Activated naive CD4-positive, alpha-beta T cell treated with anti-CD3 and anti-CD28 coated beads, Interleukin-2, amount 10 ng/mL, durations not matched to agents 7 days and 5 days (primary cell): Measurements from ENCODE around the gene CELA3A.
"Not testable (repeated sequence)": the region's sequence is repeated elsewhere in the genome, so short reads cannot be mapped to it uniquely, and the experiment has no call there.

Experiments used
- CTCF ChIA-PET: fragments of 350-600 bp; sonication (Branson Sonifier 250); formaldehyde crosslinking; loops from one replicate; lab custom pipeline; 2021; ENCODE audit warnings: antibody characterized with exemption; lab: Charles Lee
- DNase-seq: peaks from one replicate; pipeline ENCODE4 v3.0.0-alpha.2; 2020
- H3K27ac Mint-ChIP-seq: one replicate; pipeline ENCODE4 v1.8.0; 2021; ENCODE audit warnings: mild to moderate bottlenecking, moderate library complexity, mixed read lengths
- H3K27me3 Mint-ChIP-seq: one replicate; pipeline ENCODE4 v1.8.0; 2021; ENCODE audit warnings: mild to moderate bottlenecking, mixed read lengths
- H3K36me3 Mint-ChIP-seq: one replicate; pipeline ENCODE4 v1.8.0; 2021; ENCODE audit warnings: mixed read lengths
- H3K4me1 Mint-ChIP-seq: one replicate; pipeline ENCODE4 v1.8.0; 2021; ENCODE audit warnings: mixed read lengths
- H3K4me3 Mint-ChIP-seq: one replicate; pipeline ENCODE4 v1.8.0; 2021; ENCODE audit warnings: mild to moderate bottlenecking, moderate library complexity, mixed read lengths
- H3K9me3 Mint-ChIP-seq: one replicate; pipeline ENCODE4 v1.8.0; 2021; ENCODE audit warnings: mixed read lengths

Gene CELA3A

GRCh38 chr1:22018583-22019559, 17.4 kb downstream of the CELA3A start:
- Mint-ChIP-seq H3K27ac (peak overlapping the region; percentile 83), H3K4me3 (no peak overlapping the region), H3K36me3 (no peaks in the 10 kb centered on the region), H3K9me3 (no peaks in the 10 kb centered on the region), H3K27me3 (peaks cover 20% of the 10 kb centered on the region), H3K4me1 (peaks cover 36% of the 10 kb centered on the region)
- peak; percentile 72 for DNase-seq
- CTCF ChIA-PET = interaction anchor here (0.7 kb wide), 1 partner anchor 96 kb away, joined by 3 read pairs; no protein-coding TSS in a partner anchor

DNA sequence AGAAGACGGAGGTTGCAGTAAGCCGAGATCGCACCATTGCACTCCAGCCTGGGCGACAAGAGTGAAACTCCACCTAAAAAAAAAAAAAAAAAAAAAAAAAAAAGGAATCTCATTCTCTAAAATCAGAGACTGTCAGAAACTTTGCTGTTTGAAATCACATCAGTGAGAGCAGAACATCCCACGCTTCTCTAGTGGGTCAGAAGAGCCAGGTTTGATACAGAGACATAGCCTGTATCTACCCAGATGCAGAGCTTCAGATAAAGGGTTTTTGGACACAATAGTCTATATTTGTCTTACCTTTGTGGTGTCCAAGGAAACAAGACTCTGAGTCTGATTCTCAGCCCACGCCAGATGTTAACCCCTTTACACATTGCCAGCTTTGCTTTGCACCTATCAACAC, 19.6 kb downstream of the CELA3A start:
- Mint-ChIP-seq H3K4me1 (peaks cover 50% of the 10 kb centered on the region), H3K9me3 (no peaks in the 10 kb centered on the region), H3K36me3 (peaks cover 3% of the 10 kb centered on the region), H3K27me3 (peaks cover 9% of the 10 kb centered on the region), H3K4me3 (no peak overlapping the region), H3K27ac (no peak overlapping the region)
- DNase-seq = no peak
- CTCF ChIA-PET = no interaction called here

GRCh38 chr1:22024485-22025367, 23.3 kb downstream of the CELA3A start:
- peak; percentile 87 for DNase-seq
- Mint-ChIP-seq H3K4me3 (peak overlapping the region; percentile 88), H3K36me3 (peaks cover 14% of the 10 kb centered on the region), H3K9me3 (no peaks in the 10 kb centered on the region), H3K27ac (peak overlapping the region; percentile 97), H3K27me3 (no peaks in the 10 kb centered on the region), H3K4me1 (peaks cover 67% of the 10 kb centered on the region)
- CTCF ChIA-PET = interaction anchor here (0.5 to 3.2 kb wide), 12 partner anchors 9 to 286 kb away, joined by 3 to 22 read pairs (median 4); partner anchors contain the start of gene CDC42

- H3K36me3 Mint-ChIP-seq = peaks cover 18% of the 10 kb centered on the region
- H3K4me1 Mint-ChIP-seq = peaks cover 72% of the 10 kb centered on the region
- no peaks in the 10 kb centered on the region for H3K27me3 Mint-ChIP-seq
- peak; percentile 94 for DNase-seq
- CTCF ChIA-PET = interaction anchor here (0.5 to 3.2 kb wide), 9 partner anchors 12 to 287 kb away, joined by 3 to 22 read pairs (median 6); partner anchors contain the start of gene CDC42
- H3K4me3 Mint-ChIP-seq = peak overlapping the region; percentile 88
- H3K9me3 Mint-ChIP-seq = no peaks in the 10 kb centered on the region
- H3K27ac Mint-ChIP-seq = peak overlapping the region; percentile 97
Observed at GRCh38 chr1:22025368-22026155, 24.1 kb downstream of the CELA3A start.

DNA sequence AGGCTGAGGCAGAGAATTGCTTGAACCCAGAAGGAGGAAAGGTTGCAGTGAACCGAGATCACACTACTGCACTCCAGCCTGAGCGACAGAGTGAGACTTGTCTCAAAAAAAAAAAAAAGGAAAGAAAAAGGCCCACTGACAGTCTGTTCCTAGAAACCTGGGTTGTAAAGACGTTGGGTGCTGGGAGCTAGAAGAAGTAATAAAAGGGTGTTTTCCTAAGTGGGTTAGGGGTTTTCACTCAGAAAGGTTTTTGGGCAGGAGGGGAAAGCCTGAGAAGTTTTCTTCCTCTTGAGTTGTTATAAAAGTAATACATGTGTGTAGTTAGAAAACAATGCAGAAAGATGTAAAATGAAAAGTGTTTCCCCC, 25.4 kb downstream of the CELA3A start:
- H3K27ac Mint-ChIP-seq = peak overlapping the region; percentile 97
- peaks cover 79% of the 10 kb centered on the region for H3K4me1 Mint-ChIP-seq
- CTCF ChIA-PET = no interaction called here
- no peaks in the 10 kb centered on the region for H3K9me3 Mint-ChIP-seq
- no peak for DNase-seq
- H3K36me3 Mint-ChIP-seq = peaks cover 22% of the 10 kb centered on the region
- no peaks in the 10 kb centered on the region for H3K27me3 Mint-ChIP-seq
- peak overlapping the region; percentile 88 for H3K4me3 Mint-ChIP-seq

GRCh38 chr1:22030057-22030456, 28.6 kb downstream of the CELA3A start:
- CTCF ChIA-PET = interaction anchor here (1.2 to 1.4 kb wide), 2 partner anchors 10 to 23 kb away, joined by 3 read pairs; no protein-coding TSS in a partner anchor
- H3K36me3 Mint-ChIP-seq = peaks cover 22% of the 10 kb centered on the region
- H3K27me3 Mint-ChIP-seq = no peaks in the 10 kb centered on the region
- H3K9me3 Mint-ChIP-seq = no peaks in the 10 kb centered on the region
- no peak for DNase-seq
- H3K27ac Mint-ChIP-seq = no peak overlapping the region
- H3K4me1 Mint-ChIP-seq = peaks cover 72% of the 10 kb centered on the region
- H3K4me3 Mint-ChIP-seq = no peak overlapping the region

- H3K4me1 Mint-ChIP-seq = peaks cover 73% of the 10 kb centered on the region
- no peaks in the 10 kb centered on the region for H3K27me3 Mint-ChIP-seq
- peak overlapping the region; percentile 90 for H3K27ac Mint-ChIP-seq
- H3K9me3 Mint-ChIP-seq = no peaks in the 10 kb centered on the region
- no peak for DNase-seq
- CTCF ChIA-PET = interaction anchor here (1.2 to 1.8 kb wide), 2 partner anchors 8 to 23 kb away, joined by 3 to 6 read pairs; no protein-coding TSS in a partner anchor
- peaks cover 22% of the 10 kb centered on the region for H3K36me3 Mint-ChIP-seq
- no peak overlapping the region for H3K4me3 Mint-ChIP-seq
Observed at GRCh38 chr1:22030473-22030872, 29.0 kb downstream of the CELA3A start.

- Mint-ChIP-seq H3K4me1 (peaks cover 66% of the 10 kb centered on the region), H3K9me3 (no peaks in the 10 kb centered on the region), H3K27ac (peak overlapping the region; percentile 90), H3K4me3 (peak overlapping the region; percentile 40), H3K36me3 (peaks cover 19% of the 10 kb centered on the region), H3K27me3 (no peaks in the 10 kb centered on the region)
- CTCF ChIA-PET = interaction anchor here (0.7 to 1.8 kb wide), 4 partner anchors 9 to 69 kb away, joined by 3 to 6 read pairs (median 4); no protein-coding TSS in a partner anchor
- peak; percentile 69 for DNase-seq
Observed at GRCh38 chr1:22031214-22031962, 29.9 kb downstream of the CELA3A start.

- H3K27ac Mint-ChIP-seq, H3K36me3 Mint-ChIP-seq, H3K27me3 Mint-ChIP-seq, H3K4me3 Mint-ChIP-seq, CTCF ChIA-PET, H3K9me3 Mint-ChIP-seq, DNase-seq: not testable (repeated sequence)
- peaks cover 61% of the 10 kb centered on the region for H3K4me1 Mint-ChIP-seq
Observed at GRCh38 chr1:22034834-22035233, 33.4 kb downstream of the CELA3A start.

- Mint-ChIP-seq H3K4me1 (peaks cover 56% of the 10 kb centered on the region), H3K27ac (peak overlapping the region; percentile 100)
Observed at GRCh38 chr1:22037520-22037919, 36.1 kb downstream of the CELA3A start.

DNA sequence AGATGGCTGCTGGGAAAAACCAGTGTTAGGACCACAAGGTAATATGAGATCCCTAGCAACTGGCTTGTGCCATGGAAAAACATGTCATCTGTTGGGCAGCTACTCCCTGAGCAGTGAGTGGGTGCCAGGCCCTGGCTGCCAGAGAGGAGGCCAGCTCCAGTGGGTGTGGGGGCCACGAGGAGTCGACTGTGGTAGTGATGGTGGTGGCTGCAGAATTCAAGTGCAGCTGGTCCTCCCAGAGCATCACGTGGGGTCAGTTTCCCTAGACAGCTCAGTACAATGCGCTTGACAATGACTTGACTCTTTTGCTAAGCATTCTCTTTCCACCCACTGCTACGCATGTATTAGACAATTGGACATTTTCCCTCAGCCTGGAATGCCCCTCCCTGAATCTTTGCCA, 36.6 kb downstream of the CELA3A start:
- CTCF ChIA-PET = interaction anchor here (1.2 to 2.5 kb wide), 3 partner anchors 13 to 15 kb away, joined by 3 to 22 read pairs (median 5); no protein-coding TSS in a partner anchor
- no peak for DNase-seq
- H3K4me3 Mint-ChIP-seq = no peak overlapping the region
- peaks cover 7% of the 10 kb centered on the region for H3K36me3 Mint-ChIP-seq
- peaks cover 56% of the 10 kb centered on the region for H3K4me1 Mint-ChIP-seq
- H3K9me3 Mint-ChIP-seq = no peaks in the 10 kb centered on the region
- H3K27ac Mint-ChIP-seq = peak overlapping the region; percentile 100
- H3K27me3 Mint-ChIP-seq = no peaks in the 10 kb centered on the region

More at GRCh38 chr1:22037520-22037919, 36.1 kb downstream of the CELA3A start:
- no peaks in the 10 kb centered on the region for H3K27me3 Mint-ChIP-seq
- no peak for DNase-seq
- H3K36me3 Mint-ChIP-seq = peaks cover 7% of the 10 kb centered on the region
- CTCF ChIA-PET = interaction anchor here (0.9 to 1.5 kb wide), 3 partner anchors 12 to 15 kb away, joined by 3 to 4 read pairs (median 3); no protein-coding TSS in a partner anchor
- no peak overlapping the region for H3K4me3 Mint-ChIP-seq
- no peaks in the 10 kb centered on the region for H3K9me3 Mint-ChIP-seq

DNA sequence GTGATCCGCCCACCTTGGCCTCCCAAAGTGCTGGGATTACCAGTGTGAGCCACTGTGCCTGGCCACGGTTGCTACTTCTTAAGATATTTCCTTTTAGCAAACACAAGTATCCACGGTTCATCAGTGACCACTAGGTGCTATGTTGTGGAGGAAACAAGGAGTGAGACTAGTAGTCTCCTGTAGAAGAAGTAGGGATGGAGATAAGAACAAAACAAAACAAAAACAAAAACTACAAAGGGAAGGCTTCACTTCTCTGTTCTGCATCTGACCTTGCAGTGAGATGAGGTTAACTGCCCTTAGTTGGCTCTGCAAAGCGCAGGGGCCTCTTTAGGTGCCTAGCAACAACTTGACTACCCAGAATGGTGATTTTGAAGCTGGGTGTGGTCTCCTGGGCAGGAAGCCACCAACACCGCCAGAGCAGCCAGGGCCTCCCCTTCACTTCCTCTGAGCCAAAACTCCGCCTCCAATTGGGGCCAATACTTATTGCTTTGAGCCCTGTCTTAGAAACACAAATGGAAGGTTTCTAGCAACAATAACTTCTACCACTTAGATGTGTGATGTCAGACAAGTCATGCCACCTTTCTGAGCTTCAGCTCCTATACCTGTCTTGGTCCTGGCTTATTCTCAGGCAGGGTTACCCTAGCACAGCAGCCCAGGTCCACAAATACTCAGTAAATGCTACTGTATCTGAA, 38.3 kb downstream of the CELA3A start:
- H3K4me1 Mint-ChIP-seq = peaks cover 58% of the 10 kb centered on the region
- H3K27me3 Mint-ChIP-seq = no peaks in the 10 kb centered on the region
- peak overlapping the region; percentile 100 for H3K27ac Mint-ChIP-seq
- DNase-seq = peak; percentile 96
- H3K36me3 Mint-ChIP-seq = peaks cover 7% of the 10 kb centered on the region
- no peaks in the 10 kb centered on the region for H3K9me3 Mint-ChIP-seq
- peak overlapping the region; percentile 67 for H3K4me3 Mint-ChIP-seq
- CTCF ChIA-PET = interaction anchor here (0.7 to 2.5 kb wide), 7 partner anchors 8 to 17 kb away, joined by 3 to 22 read pairs (median 6); partner anchors contain the start of gene CDC42
